HL-60 (cell line): Measurements from ENCODE around the gene ERBB2.
A peak's percentile ranks its signal among the peaks of the same experiment; 100 is the strongest.
"Not testable (repeated sequence)": the region's sequence is repeated elsewhere in the genome, so short reads cannot be mapped to it uniquely, and the experiment has no call there.

Source experiments
- DNase-seq, 2 experiments: peaks; one replicate each; pipeline ENCODE4 v3.0.0-alpha.2; 2010 to 2020; ENCODE audit warnings: low read depth in 1 of 2, low spot score in 1 of 2
- H3K27ac ChIP-seq: fragments of 250-450 bp; sonication (Bioruptor Pico); replicated peaks from 2 replicates; pipeline ENCODE4 v1.5.1; 2020; ENCODE audit warnings: mild to moderate bottlenecking, moderate library complexity
- H3K27me3 ChIP-seq: fragments of 250-450 bp; sonication (Bioruptor Pico); 2 replicates; pipeline ENCODE4 v1.5.1; 2021; ENCODE audit warnings: mild to moderate bottlenecking, moderate library complexity; ENCODE audit not compliant: insufficient read depth, poor library complexity, severe bottlenecking
- H3K4me3 ChIP-seq: replicated peaks from 2 replicates; pipeline ENCODE4 v1.5.1; 2011; ENCODE audit warnings: mild to moderate bottlenecking, control low read depth, low read length; ENCODE audit not compliant: insufficient read depth
- GABPA ChIP-seq: IDR thresholded peaks from 2 replicates; pipeline ENCODE4 v1.6.1; 2012; ENCODE audit warnings: low read depth
- POLR2AphosphoS5 ChIP-seq: IDR thresholded peaks from 2 replicates; pipeline ENCODE4 v1.6.1; 2012; ENCODE audit warnings: low read depth
- SPI1 ChIP-seq: IDR thresholded peaks from 2 replicates; pipeline ENCODE4 v1.6.1; 2012; ENCODE audit warnings: low read depth, mild to moderate bottlenecking, borderline replicate concordance
- TF ChIP-seq, protein P1 (sequence below): IDR thresholded peaks from 2 replicates; pipeline ENCODE4 v1.6.1; 2012; ENCODE audit warnings: low read depth; ENCODE audit not compliant: insufficient replicate concordance
- TF ChIP-seq, protein P2 (sequence below): IDR thresholded peaks from one replicate; pipeline ENCODE4 v1.5.1; 2011; ENCODE audit warnings: low read length, control low read depth, inconsistent platforms; ENCODE audit not compliant: insufficient read depth

Gene ERBB2

DNA sequence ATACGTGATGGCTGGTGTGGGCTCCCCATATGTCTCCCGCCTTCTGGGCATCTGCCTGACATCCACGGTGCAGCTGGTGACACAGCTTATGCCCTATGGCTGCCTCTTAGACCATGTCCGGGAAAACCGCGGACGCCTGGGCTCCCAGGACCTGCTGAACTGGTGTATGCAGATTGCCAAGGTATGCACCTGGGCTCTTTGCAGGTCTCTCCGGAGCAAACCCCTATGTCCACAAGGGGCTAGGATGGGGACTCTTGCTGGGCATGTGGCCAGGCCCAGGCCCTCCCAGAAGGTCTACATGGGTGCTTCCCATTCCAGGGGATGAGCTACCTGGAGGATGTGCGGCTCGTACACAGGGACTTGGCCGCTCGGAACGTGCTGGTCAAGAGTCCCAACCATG is 24.9 kb downstream of the ERBB2 start:
- TF ChIP-seq POLR2AphosphoS5, result no peak
- TF ChIP-seq, protein P1, sequence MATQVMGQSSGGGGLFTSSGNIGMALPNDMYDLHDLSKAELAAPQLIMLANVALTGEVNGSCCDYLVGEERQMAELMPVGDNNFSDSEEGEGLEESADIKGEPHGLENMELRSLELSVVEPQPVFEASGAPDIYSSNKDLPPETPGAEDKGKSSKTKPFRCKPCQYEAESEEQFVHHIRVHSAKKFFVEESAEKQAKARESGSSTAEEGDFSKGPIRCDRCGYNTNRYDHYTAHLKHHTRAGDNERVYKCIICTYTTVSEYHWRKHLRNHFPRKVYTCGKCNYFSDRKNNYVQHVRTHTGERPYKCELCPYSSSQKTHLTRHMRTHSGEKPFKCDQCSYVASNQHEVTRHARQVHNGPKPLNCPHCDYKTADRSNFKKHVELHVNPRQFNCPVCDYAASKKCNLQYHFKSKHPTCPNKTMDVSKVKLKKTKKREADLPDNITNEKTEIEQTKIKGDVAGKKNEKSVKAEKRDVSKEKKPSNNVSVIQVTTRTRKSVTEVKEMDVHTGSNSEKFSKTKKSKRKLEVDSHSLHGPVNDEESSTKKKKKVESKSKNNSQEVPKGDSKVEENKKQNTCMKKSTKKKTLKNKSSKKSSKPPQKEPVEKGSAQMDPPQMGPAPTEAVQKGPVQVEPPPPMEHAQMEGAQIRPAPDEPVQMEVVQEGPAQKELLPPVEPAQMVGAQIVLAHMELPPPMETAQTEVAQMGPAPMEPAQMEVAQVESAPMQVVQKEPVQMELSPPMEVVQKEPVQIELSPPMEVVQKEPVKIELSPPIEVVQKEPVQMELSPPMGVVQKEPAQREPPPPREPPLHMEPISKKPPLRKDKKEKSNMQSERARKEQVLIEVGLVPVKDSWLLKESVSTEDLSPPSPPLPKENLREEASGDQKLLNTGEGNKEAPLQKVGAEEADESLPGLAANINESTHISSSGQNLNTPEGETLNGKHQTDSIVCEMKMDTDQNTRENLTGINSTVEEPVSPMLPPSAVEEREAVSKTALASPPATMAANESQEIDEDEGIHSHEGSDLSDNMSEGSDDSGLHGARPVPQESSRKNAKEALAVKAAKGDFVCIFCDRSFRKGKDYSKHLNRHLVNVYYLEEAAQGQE, result no peak
- TF ChIP-seq, protein P2, sequence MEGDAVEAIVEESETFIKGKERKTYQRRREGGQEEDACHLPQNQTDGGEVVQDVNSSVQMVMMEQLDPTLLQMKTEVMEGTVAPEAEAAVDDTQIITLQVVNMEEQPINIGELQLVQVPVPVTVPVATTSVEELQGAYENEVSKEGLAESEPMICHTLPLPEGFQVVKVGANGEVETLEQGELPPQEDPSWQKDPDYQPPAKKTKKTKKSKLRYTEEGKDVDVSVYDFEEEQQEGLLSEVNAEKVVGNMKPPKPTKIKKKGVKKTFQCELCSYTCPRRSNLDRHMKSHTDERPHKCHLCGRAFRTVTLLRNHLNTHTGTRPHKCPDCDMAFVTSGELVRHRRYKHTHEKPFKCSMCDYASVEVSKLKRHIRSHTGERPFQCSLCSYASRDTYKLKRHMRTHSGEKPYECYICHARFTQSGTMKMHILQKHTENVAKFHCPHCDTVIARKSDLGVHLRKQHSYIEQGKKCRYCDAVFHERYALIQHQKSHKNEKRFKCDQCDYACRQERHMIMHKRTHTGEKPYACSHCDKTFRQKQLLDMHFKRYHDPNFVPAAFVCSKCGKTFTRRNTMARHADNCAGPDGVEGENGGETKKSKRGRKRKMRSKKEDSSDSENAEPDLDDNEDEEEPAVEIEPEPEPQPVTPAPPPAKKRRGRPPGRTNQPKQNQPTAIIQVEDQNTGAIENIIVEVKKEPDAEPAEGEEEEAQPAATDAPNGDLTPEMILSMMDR, result no peak
- no peak for TF ChIP-seq SPI1
- no peak for TF ChIP-seq GABPA
- no peaks in the 10 kb centered on the region for H3K27me3 ChIP-seq
- no peak overlapping the region for H3K27ac ChIP-seq
- DNase-seq, result no peak
- H3K4me3 ChIP-seq, result no peak overlapping the region

GRCh38 chr17:39725923-39726322 is 26.1 kb downstream of the ERBB2 start:
- not testable (repeated sequence) for H3K27ac ChIP-seq, H3K27me3 ChIP-seq, H3K4me3 ChIP-seq, DNase-seq

DNA sequence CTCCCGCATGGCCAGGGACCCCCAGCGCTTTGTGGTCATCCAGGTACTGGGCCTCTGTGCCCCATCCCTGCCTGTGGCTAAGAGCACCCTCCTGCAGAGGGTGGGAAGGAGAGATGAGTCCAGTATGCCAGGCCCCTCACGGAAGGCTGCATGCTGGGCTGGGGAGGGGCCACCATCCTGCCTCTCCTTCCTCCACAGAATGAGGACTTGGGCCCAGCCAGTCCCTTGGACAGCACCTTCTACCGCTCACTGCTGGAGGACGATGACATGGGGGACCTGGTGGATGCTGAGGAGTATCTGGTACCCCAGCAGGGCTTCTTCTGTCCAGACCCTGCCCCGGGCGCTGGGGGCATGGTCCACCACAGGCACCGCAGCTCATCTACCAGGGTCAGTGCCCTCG is 26.8 kb downstream of the ERBB2 start:
- DNase-seq, result no peak
- TF ChIP-seq, protein P1, result no peak
- TF ChIP-seq, protein P2, result no peak
- TF ChIP-seq POLR2AphosphoS5 (no peak), SPI1 (no peak), GABPA (no peak)
- Histone ChIP-seq H3K27me3 (no peaks in the 10 kb centered on the region), H3K4me3 (no peak overlapping the region), H3K27ac (no peak overlapping the region)

GRCh38 chr17:39727556-39727955 is 27.7 kb downstream of the ERBB2 start:
- no peak for TF ChIP-seq GABPA
- no peak for TF ChIP-seq SPI1
- DNase-seq, result no peak
- Histone ChIP-seq H3K4me3 (no peak overlapping the region), H3K27ac (no peak overlapping the region), H3K27me3 (no peaks in the 10 kb centered on the region)

- no peak for DNase-seq
- Histone ChIP-seq H3K27ac (no peak overlapping the region), H3K4me3 (peak overlapping the region; percentile 65), H3K27me3 (no peaks in the 10 kb centered on the region)
- TF ChIP-seq POLR2AphosphoS5, result no peak
- TF ChIP-seq SPI1, result no peak
- TF ChIP-seq, protein P2, result no peak
- TF ChIP-seq, protein P1, result no peak
- TF ChIP-seq GABPA, result no peak
Measured at GRCh38 chr17:39729280-39729851, 29.5 kb downstream of the ERBB2 start.
